GM12872 (cell line): ENCODE measurements around the gene MCHR1.

Experiments used
- TF ChIP-seq, protein P1 (sequence below): IDR thresholded peaks from 3 replicates; pipeline ENCODE4 v1.5.1; 2011; ENCODE audit warnings: low read depth, mild to moderate bottlenecking, low read length, moderate library complexity; ENCODE audit not compliant: insufficient read depth

The MCHR1 gene

DNA sequence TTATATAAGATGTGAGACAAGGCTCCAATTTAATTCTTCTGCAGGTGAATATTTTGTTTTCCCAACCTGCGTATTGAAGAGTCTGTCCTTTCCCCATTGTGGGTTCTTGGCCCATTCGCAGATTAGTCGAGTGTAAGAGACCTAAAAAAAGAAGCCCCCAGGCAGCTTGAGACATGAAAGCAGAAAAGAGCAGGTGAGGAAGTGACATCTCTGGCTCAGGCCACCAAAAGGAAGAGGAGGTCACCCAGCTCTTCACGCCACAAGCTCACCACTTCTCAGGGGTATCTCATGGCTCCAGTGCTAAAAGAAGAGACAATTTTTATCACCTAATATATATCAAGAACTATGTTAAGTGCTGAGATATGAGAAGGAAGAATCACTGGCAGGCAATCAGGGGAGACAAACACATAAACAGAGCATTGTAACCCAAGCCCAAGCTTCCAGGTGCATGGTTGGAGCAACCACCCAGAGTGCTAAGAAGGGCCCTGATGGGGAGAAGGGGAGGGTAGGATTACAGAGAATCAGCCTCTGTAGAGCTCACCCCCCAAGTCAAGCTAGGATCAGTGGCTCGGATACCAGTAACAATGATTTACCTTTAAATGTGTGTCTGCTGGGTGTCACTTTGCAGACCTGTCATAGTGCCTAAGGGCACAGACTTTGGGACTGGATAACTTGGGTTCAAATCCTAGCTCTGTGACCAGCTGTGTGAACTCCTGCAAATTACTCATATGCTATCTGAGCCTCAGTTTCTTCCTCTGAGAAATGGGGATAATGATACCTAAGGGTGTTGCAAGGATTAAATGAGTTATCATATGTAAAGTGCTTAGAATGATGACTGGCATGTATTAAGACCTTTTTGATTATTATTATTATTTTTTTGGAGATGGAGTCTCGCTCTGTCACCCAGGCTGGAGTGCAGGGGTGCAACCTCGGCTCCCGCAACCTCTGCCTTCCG is 39.2 kb downstream of the MCHR1 start:
- TF ChIP-seq, protein P1, sequence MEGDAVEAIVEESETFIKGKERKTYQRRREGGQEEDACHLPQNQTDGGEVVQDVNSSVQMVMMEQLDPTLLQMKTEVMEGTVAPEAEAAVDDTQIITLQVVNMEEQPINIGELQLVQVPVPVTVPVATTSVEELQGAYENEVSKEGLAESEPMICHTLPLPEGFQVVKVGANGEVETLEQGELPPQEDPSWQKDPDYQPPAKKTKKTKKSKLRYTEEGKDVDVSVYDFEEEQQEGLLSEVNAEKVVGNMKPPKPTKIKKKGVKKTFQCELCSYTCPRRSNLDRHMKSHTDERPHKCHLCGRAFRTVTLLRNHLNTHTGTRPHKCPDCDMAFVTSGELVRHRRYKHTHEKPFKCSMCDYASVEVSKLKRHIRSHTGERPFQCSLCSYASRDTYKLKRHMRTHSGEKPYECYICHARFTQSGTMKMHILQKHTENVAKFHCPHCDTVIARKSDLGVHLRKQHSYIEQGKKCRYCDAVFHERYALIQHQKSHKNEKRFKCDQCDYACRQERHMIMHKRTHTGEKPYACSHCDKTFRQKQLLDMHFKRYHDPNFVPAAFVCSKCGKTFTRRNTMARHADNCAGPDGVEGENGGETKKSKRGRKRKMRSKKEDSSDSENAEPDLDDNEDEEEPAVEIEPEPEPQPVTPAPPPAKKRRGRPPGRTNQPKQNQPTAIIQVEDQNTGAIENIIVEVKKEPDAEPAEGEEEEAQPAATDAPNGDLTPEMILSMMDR: no peak

DNA sequence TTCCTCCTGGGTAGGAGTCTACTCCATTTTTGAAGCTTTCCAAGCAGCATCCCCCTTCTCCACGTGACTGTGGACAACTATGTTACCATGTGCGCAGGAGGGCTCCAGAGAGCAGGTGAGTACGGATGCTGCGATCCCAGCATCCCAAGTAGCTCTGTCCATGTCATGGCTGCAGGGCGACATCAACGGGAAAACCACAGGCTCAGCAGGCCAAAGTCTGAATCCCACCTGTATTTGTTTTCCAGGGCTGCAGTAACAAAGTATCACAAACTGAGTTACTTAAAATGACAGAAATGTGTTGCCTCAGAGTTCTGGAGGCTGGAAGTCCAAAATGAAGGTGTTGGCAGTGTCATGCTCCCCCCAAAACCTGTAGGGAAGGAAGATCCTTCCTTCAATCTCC is 40.3 kb downstream of the MCHR1 start:
- TF ChIP-seq, protein P1: no peak

DNA sequence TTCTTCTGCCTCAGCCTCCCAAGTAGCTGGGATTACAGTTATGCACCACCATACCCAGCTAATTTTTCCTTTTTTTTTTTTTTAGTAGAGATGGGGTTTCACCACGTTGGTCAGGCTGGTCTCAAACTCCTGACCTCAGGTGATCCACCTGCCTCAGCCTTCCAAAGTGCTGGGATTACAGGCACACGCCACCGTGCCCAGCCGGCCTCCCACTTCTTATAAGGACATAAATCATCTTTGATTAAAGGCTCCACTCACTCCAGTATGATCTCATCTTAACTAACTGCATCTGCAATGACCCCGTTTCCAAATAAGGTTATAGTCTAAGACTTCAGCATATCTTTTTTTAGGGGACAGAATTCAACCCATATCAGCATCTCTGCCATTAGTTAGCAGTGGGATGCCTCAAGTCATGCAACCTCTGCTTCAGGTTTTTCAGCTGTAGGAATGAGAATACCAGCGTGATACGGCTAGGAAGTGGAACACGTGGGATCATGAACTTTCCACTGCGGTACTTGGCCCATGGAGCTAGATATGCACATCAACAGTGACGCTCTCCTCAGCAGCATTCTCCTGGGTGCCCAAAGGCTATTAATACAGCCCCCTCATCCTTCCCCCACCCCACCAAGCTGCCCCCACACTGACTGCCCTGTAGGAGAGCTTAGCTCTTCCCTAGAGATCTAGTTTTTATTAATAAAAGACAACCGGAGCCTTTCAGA is 41.4 kb downstream of the MCHR1 start:
- TF ChIP-seq, protein P1: no peak

DNA sequence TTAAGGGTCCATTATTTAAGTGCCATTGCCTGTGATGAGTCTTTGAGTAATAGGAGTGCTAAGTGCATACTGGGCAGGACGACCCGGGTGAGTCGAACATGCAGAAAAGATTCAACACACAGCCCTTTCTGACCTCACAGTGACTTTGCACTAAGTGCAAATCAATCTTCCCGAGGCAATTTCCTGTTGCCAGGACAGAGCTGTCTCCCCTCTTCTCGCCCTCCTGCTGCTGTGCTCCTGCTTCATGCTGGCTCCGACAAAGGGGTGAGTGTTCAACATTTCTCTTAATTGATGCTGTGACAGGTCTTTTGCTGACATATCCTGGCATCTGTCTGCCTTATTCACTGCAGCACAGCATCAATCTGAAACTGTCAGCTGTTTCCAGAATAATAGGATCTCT is 42.0 kb downstream of the MCHR1 start:
- TF ChIP-seq, protein P1: no peak

DNA sequence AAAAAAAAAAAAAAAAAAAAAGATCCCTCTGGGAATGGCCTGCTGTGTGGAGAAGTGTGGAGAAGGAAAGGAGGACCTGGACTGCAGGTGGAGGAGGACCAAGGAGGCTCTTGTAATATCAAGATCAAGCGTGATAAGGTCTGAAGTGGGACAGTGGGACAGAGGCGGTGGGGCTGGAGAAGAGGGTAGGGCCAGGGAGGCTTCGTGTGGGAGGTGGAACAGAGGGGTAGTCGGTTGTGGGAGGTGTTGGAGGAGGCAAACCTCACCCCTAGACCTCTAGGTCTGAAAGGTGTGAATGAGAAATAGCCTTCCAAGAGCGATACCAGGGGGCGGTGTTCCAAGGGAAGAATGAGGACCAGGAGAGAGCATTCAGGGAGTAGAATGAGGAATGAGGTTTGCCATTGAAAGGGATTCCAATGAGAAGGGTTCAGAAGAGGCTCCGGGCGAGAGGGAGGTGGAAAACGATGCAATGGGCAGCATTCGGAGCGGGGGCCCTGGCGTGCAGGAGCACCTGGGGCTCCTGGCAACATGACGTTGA is 44.2 kb downstream of the MCHR1 start:
- TF ChIP-seq, protein P1: no peak

DNA sequence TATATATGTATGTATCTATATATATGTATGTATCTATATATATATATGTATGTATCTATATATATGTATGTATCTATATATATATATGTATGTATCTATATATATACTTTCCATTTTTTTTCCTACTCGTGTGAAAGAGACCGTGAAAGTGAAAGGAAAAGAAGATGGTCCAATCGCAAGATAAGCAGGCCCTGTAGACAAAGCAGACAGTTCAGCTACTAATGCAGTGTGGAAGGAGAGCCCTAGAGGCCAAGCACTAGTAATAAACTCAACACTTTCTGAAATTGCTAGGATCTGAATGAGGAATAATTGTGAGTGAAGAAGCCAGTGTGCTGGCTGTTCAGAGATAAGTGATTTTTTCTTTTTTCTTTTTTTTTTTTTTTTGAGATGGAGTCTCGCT is 47.2 kb downstream of the MCHR1 start:
- TF ChIP-seq, protein P1: no peak
